ENCODE results near the gene SKI.

GRCh38 chr1:2226525-2227345, 1.4 kb upstream of the SKI start:
- TF ChIP-seq CTCF (conservative IDR thresholded peaks at IDR 0.05 in 1 of 2, IDR thresholded peaks at IDR 0.05 in 1 of 2; ENCODE audit: low read depth in 1 of 2, low read length in 2 of 2), result no peak
- no peak for TF ChIP-seq EZH2 (IDR thresholded peaks at IDR 0.05; ENCODE audit: low read length, missing control alignments)
